ENCODE results near the gene IGFBP4.

GRCh38 chr17:40453881-40454612, 10.8 kb downstream of the IGFBP4 start:
- no peak for TF ChIP-seq CTCF (IDR thresholded peaks at IDR 0.05 in 8 of 11, conservative IDR thresholded peaks at IDR 0.05 in 3 of 11)
- no peak for TF ChIP-seq POLR2A (IDR thresholded peaks at IDR 0.05)

All from spleen (tissue), 7 donors.